GM23338 (cell line): ENCODE data around the gene NRG3. TPM values are rescaled to one million over a fixed set of nuclear protein-coding genes. Genes with fewer than 3 reads are reported as not detected.

ENCODE experiments used
- ATAC-seq: fragments of 200-7000 bp; cut with Tn5 transposase; 3 replicates; pipeline ENCODE4 v1.9.1; 2020
- DNase-seq: peaks from one replicate; pipeline ENCODE4 v3.0.0-alpha.2; 2015; ENCODE audit warnings: low spot score
- H2AFZ ChIP-seq: fragments of 200-600 bp; sonication (generic); 2 replicates; pipeline ENCODE4 v1.8.0; 2016; ENCODE audit warnings: antibody characterized with exemption, mild to moderate bottlenecking, moderate library complexity
- H3F3A ChIP-seq: fragments of 200-600 bp; sonication (generic); replicated peaks from 2 replicates; pipeline ENCODE4 v1.8.0; 2017; ENCODE audit warnings: antibody characterized with exemption, mixed run types, low read depth
- H3K27ac ChIP-seq: fragments of 200-600 bp; sonication (generic); 2 replicates; pipeline ENCODE4 v1.6.1; 2016; ENCODE audit warnings: low read depth
- H3K27me3 ChIP-seq: fragments of 200-600 bp; sonication (generic); 2 replicates; pipeline ENCODE4 v1.8.0; 2016; ENCODE audit warnings: mild to moderate bottlenecking, mixed run types, moderate library complexity; ENCODE audit not compliant: insufficient read depth
- H3K36me3 ChIP-seq: fragments of 200-600 bp; sonication (generic); 2 replicates; pipeline ENCODE4 v1.8.0; 2016; ENCODE audit warnings: mild to moderate bottlenecking; ENCODE audit not compliant: insufficient read depth
- H3K4me1 ChIP-seq: fragments of 200-600 bp; sonication (generic); 2 replicates; pipeline ENCODE4 v1.8.0; 2016; ENCODE audit warnings: mild to moderate bottlenecking, moderate library complexity; ENCODE audit not compliant: insufficient read depth
- H3K4me2 ChIP-seq: fragments of 200-600 bp; sonication (generic); 2 replicates; pipeline ENCODE4 v1.7.1; 2017; ENCODE audit warnings: mixed run types
- H3K4me3 ChIP-seq: fragments of 200-600 bp; sonication (generic); 2 replicates; pipeline ENCODE4 v1.6.1; 2016; ENCODE audit warnings: mixed run types
- H3K79me2 ChIP-seq: fragments of 200-600 bp; sonication (generic); replicated peaks from 2 replicates; pipeline ENCODE4 v1.8.0; 2017; ENCODE audit warnings: mild to moderate bottlenecking; ENCODE audit not compliant: insufficient read depth
- H3K9me2 ChIP-seq: fragments of 200-600 bp; sonication (generic); 2 replicates; pipeline ENCODE4 v1.8.0; 2017; ENCODE audit not compliant: insufficient read depth
- H4K20me1 ChIP-seq: fragments of 200-600 bp; sonication (generic); replicated peaks from 2 replicates; pipeline ENCODE4 v1.8.0; 2017; ENCODE audit warnings: mild to moderate bottlenecking; ENCODE audit not compliant: insufficient read depth
- H3K27ac Mint-ChIP-seq: 2 replicates; pipeline ENCODE4 v1.8.0; 2020; ENCODE audit warnings: inconsistent platforms, mild to moderate bottlenecking, moderate library complexity, mixed read lengths
- H3K27me3 Mint-ChIP-seq: 3 replicates; pipeline ENCODE4 v1.8.0; 2022; ENCODE audit warnings: low read depth, mild to moderate bottlenecking, moderate library complexity, mixed read lengths, inconsistent platforms; ENCODE audit not compliant: insufficient read depth, poor library complexity
- H3K36me3 Mint-ChIP-seq: 3 replicates; pipeline ENCODE4 v1.8.0; 2021; ENCODE audit warnings: low read depth, mild to moderate bottlenecking, inconsistent platforms, moderate library complexity, mixed read lengths
- H3K4me1 Mint-ChIP-seq: 3 replicates; pipeline ENCODE4 v1.8.0; 2020; ENCODE audit warnings: mild to moderate bottlenecking, inconsistent platforms, mixed read lengths
- H3K4me3 Mint-ChIP-seq: 3 replicates; pipeline ENCODE4 v1.8.0; 2021; ENCODE audit warnings: moderate library complexity, mild to moderate bottlenecking, inconsistent platforms, mixed read lengths
- H3K9me3 Mint-ChIP-seq: 3 replicates; pipeline ENCODE4 v1.8.0; 2020; ENCODE audit warnings: moderate library complexity, mild to moderate bottlenecking, inconsistent platforms, mixed read lengths
- CREB1 ChIP-seq: fragments of 250-450 bp; sonication (Bioruptor Pico); IDR thresholded peaks from 2 replicates; pipeline ENCODE4 v1.5.0; 2020; ENCODE audit warnings: low read depth, mild to moderate bottlenecking, moderate library complexity
- ETS1 ChIP-seq: IDR thresholded peaks from 2 replicates; pipeline ENCODE4 v1.6.1; 2016; ENCODE audit warnings: antibody characterized with exemption
- EZH2 ChIP-seq: fragments of 200-600 bp; sonication (generic); IDR thresholded peaks from one replicate; pipeline ENCODE4 v1.8.0; 2017; ENCODE audit warnings: antibody characterized with exemption, mild to moderate bottlenecking, low read depth; ENCODE audit not compliant: unreplicated experiment
- EZH2phosphoT487 ChIP-seq: fragments of 200-600 bp; sonication (generic); IDR thresholded peaks from one replicate; pipeline ENCODE4 v1.8.1; 2018; ENCODE audit warnings: antibody characterized with exemption; ENCODE audit not compliant: unreplicated experiment
- JUNB ChIP-seq: IDR thresholded peaks from one replicate; pipeline ENCODE4 v1.6.1; 2016; ENCODE audit warnings: antibody characterized with exemption; ENCODE audit not compliant: unreplicated experiment
- NANOG ChIP-seq: IDR thresholded peaks from 2 replicates; pipeline ENCODE4 v1.6.1; 2016; ENCODE audit warnings: antibody characterized with exemption, borderline replicate concordance
- POLR2AphosphoS5 ChIP-seq: IDR thresholded peaks from 2 replicates; pipeline ENCODE4 v1.6.1; 2016; ENCODE audit warnings: antibody characterized with exemption, low read depth
- STAT1 ChIP-seq: IDR thresholded peaks from one replicate; pipeline ENCODE4 v1.6.1; 2016; ENCODE audit warnings: antibody characterized with exemption; ENCODE audit not compliant: unreplicated experiment
- ZNF114 ChIP-seq: fragments of 250-450 bp; sonication (Bioruptor Pico); IDR thresholded peaks from 2 replicates; pipeline ENCODE4 v1.5.0; 2020; ENCODE audit warnings: mild to moderate bottlenecking, moderate library complexity
- ZNF331 ChIP-seq: fragments of 250-450 bp; sonication (Bioruptor Pico); IDR thresholded peaks from 2 replicates; pipeline ENCODE4 v1.5.0; 2020; ENCODE audit warnings: low read depth, mild to moderate bottlenecking, moderate library complexity
- polyA plus RNA-seq: library from polyadenylated mRNA; unstranded; fragments of >200 nt; fragmentation: Nextera tagmentation; extraction: Ambion mirVana; gene quantifications from 2 replicates; pipeline ENCODE4 v1.2.1, GENCODE V29; 2016
- total RNA-seq: library from RNA; depleted of rRNA; stranded (reverse); fragments of >200 nt; shearing (Covaris generic); gene quantifications from 2 replicates; pipeline ENCODE4 v1.2.3, GENCODE V29; 2014
- TF ChIP-seq, protein P1 (sequence below), 2 experiments: fragments of 200-600 bp in 1 of 2; sonication (generic) in 1 of 2; conservative IDR thresholded peaks; 2 replicates each; pipeline versions ENCODE4 v1.5.1 to v1.6.1; 2016 to 2017; ENCODE audit warnings: antibody characterized with exemption in 2 of 2, low read depth in 2 of 2, mild to moderate bottlenecking in 2 of 2, moderate library complexity in 1 of 2
- TF ChIP-seq, protein P2 (sequence below): fragments of 250-450 bp; sonication (Bioruptor Pico); IDR thresholded peaks from 2 replicates; pipeline ENCODE4 v1.5.0; 2020; ENCODE audit warnings: mild to moderate bottlenecking, moderate library complexity
- TF ChIP-seq, protein P3 (sequence below): IDR thresholded peaks from one replicate; pipeline ENCODE4 v1.6.1; 2018; ENCODE audit warnings: antibody characterized with exemption; ENCODE audit not compliant: unreplicated experiment

The NRG3 gene
- total and polyA plus RNA-seq, 2 experiments from 2014 or later = 1.9 to 3.9 TPM

DNA sequence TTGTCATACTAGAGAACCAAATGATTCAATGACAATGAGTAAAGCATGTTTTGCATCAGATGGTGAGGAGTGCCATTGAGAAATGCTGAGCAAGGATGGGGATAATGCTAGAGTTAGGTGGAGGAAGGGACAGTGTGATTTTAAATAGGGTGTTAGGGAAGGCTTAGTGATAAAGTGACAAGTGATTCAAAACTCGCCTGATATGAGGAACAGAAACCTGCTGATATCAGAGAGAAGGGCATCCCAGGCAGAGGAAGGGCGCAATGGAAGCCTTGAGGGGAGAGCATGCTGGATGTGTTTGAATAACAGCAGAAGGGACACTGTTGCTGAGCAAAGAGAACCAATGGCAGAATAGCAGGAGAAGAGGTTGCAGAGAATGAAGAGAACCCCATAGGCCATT lies 196.2 kb downstream of the NRG3 start:
- H3K36me3 Mint-ChIP-seq = no peaks in the 10 kb centered on the region
- no peaks in the 10 kb centered on the region for H3K36me3 ChIP-seq
- no peaks in the 10 kb centered on the region for H3K27me3 ChIP-seq
- ATAC-seq (no peak), DNase-seq (no peak)
- H3K27me3 Mint-ChIP-seq = peaks cover 2% of the 10 kb centered on the region
- H3K9me3 Mint-ChIP-seq = no peaks in the 10 kb centered on the region
- no peaks in the 10 kb centered on the region for H3F3A ChIP-seq
- no peaks in the 10 kb centered on the region for H3K79me2 ChIP-seq
- H3K4me3 Mint-ChIP-seq = no peak overlapping the region
- no peak overlapping the region for H3K27ac Mint-ChIP-seq
- H2AFZ ChIP-seq = no peak overlapping the region
- H3K4me1 Mint-ChIP-seq = peaks cover 25% of the 10 kb centered on the region
- no peak overlapping the region for H3K27ac ChIP-seq
- no peak for TF ChIP-seq POLR2AphosphoS5
- TF ChIP-seq, protein P1, sequence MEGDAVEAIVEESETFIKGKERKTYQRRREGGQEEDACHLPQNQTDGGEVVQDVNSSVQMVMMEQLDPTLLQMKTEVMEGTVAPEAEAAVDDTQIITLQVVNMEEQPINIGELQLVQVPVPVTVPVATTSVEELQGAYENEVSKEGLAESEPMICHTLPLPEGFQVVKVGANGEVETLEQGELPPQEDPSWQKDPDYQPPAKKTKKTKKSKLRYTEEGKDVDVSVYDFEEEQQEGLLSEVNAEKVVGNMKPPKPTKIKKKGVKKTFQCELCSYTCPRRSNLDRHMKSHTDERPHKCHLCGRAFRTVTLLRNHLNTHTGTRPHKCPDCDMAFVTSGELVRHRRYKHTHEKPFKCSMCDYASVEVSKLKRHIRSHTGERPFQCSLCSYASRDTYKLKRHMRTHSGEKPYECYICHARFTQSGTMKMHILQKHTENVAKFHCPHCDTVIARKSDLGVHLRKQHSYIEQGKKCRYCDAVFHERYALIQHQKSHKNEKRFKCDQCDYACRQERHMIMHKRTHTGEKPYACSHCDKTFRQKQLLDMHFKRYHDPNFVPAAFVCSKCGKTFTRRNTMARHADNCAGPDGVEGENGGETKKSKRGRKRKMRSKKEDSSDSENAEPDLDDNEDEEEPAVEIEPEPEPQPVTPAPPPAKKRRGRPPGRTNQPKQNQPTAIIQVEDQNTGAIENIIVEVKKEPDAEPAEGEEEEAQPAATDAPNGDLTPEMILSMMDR (conservative IDR thresholded peaks at IDR 0.05; ENCODE audit: low read depth in 2 of 2) = no peak
- TF ChIP-seq, protein P2, sequence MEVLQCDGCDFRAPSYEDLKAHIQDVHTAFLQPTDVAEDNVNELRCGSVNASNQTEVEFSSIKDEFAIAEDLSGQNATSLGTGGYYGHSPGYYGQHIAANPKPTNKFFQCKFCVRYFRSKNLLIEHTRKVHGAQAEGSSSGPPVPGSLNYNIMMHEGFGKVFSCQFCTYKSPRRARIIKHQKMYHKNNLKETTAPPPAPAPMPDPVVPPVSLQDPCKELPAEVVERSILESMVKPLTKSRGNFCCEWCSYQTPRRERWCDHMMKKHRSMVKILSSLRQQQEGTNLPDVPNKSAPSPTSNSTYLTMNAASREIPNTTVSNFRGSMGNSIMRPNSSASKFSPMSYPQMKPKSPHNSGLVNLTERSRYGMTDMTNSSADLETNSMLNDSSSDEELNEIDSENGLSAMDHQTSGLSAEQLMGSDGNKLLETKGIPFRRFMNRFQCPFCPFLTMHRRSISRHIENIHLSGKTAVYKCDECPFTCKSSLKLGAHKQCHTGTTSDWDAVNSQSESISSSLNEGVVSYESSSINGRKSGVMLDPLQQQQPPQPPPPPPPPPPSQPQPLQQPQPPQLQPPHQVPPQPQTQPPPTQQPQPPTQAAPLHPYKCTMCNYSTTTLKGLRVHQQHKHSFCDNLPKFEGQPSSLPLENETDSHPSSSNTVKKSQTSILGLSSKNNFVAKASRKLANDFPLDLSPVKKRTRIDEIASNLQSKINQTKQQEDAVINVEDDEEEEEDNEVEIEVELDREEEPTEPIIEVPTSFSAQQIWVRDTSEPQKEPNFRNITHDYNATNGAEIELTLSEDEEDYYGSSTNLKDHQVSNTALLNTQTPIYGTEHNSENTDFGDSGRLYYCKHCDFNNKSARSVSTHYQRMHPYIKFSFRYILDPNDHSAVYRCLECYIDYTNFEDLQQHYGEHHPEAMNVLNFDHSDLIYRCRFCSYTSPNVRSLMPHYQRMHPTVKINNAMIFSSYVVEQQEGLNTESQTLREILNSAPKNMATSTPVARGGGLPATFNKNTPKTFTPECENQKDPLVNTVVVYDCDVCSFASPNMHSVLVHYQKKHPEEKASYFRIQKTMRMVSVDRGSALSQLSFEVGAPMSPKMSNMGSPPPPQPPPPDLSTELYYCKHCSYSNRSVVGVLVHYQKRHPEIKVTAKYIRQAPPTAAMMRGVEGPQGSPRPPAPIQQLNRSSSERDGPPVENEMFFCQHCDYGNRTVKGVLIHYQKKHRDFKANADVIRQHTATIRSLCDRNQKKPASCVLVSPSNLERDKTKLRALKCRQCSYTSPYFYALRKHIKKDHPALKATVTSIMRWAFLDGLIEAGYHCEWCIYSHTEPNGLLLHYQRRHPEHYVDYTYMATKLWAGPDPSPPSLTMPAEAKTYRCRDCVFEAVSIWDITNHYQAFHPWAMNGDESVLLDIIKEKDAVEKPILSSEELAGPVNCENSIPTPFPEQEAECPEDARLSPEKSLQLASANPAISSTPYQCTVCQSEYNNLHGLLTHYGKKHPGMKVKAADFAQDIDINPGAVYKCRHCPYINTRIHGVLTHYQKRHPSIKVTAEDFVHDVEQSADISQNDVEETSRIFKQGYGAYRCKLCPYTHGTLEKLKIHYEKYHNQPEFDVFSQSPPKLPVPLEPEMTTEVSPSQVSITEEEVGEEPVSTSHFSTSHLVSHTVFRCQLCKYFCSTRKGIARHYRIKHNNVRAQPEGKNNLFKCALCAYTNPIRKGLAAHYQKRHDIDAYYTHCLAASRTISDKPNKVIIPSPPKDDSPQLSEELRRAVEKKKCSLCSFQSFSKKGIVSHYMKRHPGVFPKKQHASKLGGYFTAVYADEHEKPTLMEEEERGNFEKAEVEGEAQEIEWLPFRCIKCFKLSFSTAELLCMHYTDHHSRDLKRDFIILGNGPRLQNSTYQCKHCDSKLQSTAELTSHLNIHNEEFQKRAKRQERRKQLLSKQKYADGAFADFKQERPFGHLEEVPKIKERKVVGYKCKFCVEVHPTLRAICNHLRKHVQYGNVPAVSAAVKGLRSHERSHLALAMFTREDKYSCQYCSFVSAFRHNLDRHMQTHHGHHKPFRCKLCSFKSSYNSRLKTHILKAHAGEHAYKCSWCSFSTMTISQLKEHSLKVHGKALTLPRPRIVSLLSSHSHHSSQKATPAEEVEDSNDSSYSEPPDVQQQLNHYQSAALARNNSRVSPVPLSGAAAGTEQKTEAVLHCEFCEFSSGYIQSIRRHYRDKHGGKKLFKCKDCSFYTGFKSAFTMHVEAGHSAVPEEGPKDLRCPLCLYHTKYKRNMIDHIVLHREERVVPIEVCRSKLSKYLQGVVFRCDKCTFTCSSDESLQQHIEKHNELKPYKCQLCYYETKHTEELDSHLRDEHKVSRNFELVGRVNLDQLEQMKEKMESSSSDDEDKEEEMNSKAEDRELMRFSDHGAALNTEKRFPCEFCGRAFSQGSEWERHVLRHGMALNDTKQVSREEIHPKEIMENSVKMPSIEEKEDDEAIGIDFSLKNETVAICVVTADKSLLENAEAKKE (CRISPR knock-in tag) = no peak
- TF ChIP-seq NANOG = no peak
- TF ChIP-seq, protein P3, sequence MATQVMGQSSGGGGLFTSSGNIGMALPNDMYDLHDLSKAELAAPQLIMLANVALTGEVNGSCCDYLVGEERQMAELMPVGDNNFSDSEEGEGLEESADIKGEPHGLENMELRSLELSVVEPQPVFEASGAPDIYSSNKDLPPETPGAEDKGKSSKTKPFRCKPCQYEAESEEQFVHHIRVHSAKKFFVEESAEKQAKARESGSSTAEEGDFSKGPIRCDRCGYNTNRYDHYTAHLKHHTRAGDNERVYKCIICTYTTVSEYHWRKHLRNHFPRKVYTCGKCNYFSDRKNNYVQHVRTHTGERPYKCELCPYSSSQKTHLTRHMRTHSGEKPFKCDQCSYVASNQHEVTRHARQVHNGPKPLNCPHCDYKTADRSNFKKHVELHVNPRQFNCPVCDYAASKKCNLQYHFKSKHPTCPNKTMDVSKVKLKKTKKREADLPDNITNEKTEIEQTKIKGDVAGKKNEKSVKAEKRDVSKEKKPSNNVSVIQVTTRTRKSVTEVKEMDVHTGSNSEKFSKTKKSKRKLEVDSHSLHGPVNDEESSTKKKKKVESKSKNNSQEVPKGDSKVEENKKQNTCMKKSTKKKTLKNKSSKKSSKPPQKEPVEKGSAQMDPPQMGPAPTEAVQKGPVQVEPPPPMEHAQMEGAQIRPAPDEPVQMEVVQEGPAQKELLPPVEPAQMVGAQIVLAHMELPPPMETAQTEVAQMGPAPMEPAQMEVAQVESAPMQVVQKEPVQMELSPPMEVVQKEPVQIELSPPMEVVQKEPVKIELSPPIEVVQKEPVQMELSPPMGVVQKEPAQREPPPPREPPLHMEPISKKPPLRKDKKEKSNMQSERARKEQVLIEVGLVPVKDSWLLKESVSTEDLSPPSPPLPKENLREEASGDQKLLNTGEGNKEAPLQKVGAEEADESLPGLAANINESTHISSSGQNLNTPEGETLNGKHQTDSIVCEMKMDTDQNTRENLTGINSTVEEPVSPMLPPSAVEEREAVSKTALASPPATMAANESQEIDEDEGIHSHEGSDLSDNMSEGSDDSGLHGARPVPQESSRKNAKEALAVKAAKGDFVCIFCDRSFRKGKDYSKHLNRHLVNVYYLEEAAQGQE = no peak
- TF ChIP-seq JUNB = no peak
- TF ChIP-seq ZNF114 (CRISPR knock-in tag) = no peak
- TF ChIP-seq STAT1 = no peak
- no peak for TF ChIP-seq ETS1
- TF ChIP-seq ZNF331 (CRISPR knock-in tag) = no peak
- TF ChIP-seq EZH2 = no peak
- no peak for TF ChIP-seq CREB1 (CRISPR knock-in tag)
- no peak for TF ChIP-seq EZH2phosphoT487
- H3K4me2 ChIP-seq = no peak overlapping the region
- H3K9me2 ChIP-seq = no peaks in the 10 kb centered on the region; the same call in 1 of the 2 replicates
- no peaks in the 10 kb centered on the region for H4K20me1 ChIP-seq
- no peak overlapping the region for H3K4me3 ChIP-seq
- H3K4me1 ChIP-seq = peaks cover 15% of the 10 kb centered on the region
